NCI-H510A (cell line): ENCODE measurements around the gene ASB15.
"Not testable (repeated sequence)": the region's sequence is repeated elsewhere in the genome, so short reads cannot be mapped to it uniquely, and the experiment has no call there.

ENCODE experiments used
- DNase-seq: peaks from one replicate; lab custom pipeline; 2025; lab: John Stamatoyannopoulos, UW

ASB15 gene

DNA sequence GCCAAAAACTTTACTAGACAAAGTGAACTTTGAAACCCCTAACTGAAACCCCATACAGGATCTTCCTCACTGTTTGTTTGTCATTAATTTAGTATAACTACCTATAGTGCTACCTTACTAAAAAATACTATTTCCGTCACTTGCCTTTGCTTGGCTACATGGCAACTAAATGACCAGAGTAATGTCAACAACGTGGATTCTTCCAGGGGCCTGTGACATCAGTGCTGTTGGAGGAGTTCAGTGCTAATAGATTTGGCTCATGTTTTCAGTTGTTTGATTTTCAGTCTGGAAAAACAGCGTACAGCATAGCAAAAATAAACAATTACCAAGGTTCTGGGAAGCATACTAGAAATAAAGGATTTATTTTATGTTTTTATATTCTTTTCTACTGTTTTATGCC is 3.0 kb upstream of the ASB15 start:
- DNase-seq, result no peak

DNA sequence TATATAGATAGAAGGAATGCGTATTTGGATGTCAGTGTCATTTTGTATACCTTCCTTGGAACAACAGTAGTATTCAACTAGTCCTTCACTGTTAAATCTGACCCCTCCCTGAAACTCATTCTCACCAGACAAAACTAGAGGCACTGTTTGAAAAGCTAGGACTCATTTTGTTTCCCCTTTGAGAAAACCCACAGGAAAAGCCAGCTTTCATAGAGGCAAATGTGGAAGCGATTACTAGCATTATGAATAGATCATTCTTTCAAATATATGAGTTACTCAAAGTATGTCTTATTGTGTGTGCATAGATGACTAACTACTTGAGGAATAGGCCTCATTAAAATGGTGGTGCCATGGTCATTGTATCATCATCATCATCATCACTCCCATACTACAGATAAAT is 1.9 kb upstream of the ASB15 start:
- no peak for DNase-seq

DNA sequence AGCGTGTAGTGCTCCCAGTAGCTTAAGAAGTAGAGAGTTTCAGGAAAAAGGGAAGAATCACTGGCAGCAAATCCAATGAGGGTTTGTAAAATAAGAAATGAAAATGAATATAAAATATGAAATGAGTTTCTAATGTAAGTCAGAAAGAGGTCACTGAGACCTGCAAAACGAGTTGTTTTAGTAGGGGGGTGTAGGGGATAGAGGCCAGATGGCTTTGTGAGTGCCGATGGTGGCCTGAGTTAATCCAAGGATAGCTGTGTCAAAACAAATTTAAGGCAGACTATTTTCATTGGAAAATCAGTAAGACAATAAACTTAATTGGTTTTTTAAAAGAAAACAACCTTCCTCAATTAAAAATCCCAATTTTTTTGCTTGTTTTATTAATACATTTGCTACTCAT is 745 bp upstream of the ASB15 start:
- no peak for DNase-seq

DNA sequence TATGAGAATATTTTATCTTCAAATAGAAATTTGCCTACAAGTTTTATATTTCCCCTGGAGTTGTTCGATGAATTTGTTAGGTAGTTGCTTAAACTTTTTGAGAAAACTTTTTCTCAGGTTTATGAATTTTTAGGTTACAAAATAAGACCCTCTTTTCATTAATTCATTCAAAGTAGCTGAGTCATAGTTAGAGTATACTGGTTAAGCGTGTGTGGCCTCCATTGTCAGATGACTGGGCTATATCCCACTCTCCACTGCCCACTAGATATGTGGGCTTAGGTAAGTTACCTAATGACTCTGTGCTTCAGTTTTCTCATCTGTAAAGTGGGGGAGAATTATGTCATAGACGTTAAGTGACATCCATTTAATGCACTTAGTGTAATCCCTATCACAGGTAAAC is 1.0 kb downstream of the ASB15 start:
- DNase-seq, result no peak

DNA sequence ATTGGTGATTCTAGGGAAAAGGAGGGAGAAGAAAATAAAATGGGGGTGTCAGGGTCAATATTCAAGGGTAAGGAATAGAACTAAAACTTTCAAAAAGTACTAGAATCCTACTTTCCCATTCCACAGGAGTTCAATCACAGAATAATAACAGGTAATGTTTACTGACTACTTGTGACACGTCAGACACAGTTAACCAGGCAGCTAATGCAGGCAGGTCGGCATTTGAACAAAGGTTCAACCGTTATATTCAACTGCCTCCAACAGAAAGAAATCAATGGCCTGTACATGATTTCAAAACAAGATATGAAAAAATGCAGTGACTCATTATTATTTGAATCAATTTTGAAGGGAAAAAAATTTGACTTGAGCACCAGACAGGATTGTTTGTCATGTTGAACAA is 3.1 kb downstream of the ASB15 start:
- DNase-seq, result no peak

GRCh38 chr7:123607423-123607975 is 5.9 kb downstream of the ASB15 start:
- DNase-seq, result no peak

- no peak for DNase-seq
Observed at GRCh38 chr7:123608991-123609882, 7.6 kb downstream of the ASB15 start.

- no peak for DNase-seq
Observed at GRCh38 chr7:123609883-123610239, 8.2 kb downstream of the ASB15 start.

- no peak for DNase-seq
Observed at GRCh38 chr7:123612024-123612423, 10.4 kb downstream of the ASB15 start.

DNA sequence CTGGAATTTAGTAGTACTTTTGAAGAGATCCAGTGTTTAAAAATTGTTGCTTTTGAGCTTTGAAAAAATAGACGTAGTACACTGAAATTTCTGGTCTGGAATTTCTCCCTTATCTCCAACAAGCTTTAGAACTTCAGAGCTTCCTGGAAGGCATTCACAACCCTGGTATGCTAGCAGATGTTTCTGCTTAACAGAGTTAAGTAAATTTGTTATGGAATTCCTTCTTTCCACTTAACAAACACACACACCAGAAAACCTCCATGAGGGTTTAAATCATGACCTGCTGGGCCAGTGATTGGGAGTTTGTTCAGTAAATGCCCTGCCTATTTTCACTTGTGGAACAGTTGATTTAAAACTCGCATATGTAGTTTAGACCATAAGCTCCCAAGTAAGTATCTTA is 13.7 kb downstream of the ASB15 start:
- no peak for DNase-seq

- DNase-seq, result no peak
Observed at GRCh38 chr7:123616223-123616622, 14.6 kb downstream of the ASB15 start.

DNA sequence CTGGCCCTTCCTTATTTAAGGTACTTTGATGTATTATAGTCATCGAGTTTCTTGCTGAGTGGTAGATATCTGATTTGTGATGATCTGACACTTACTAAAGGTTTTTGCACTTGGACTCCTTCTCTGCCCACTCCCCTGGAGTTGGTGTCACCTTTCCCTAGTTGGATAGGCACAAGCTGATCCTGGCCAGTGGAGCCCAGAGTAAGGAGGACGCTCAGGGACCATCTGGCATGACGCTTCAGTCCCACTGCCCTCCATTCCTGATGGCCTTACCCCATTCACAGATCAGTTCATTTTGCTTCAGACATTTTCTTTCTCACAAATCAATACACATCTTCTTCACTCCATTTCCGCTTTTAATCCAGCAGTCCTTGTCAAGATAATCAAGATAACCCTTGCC is 20.1 kb downstream of the ASB15 start:
- no peak for DNase-seq

- peak; percentile 61 for DNase-seq
Observed at GRCh38 chr7:123622660-123623386, 21.2 kb downstream of the ASB15 start.

DNA sequence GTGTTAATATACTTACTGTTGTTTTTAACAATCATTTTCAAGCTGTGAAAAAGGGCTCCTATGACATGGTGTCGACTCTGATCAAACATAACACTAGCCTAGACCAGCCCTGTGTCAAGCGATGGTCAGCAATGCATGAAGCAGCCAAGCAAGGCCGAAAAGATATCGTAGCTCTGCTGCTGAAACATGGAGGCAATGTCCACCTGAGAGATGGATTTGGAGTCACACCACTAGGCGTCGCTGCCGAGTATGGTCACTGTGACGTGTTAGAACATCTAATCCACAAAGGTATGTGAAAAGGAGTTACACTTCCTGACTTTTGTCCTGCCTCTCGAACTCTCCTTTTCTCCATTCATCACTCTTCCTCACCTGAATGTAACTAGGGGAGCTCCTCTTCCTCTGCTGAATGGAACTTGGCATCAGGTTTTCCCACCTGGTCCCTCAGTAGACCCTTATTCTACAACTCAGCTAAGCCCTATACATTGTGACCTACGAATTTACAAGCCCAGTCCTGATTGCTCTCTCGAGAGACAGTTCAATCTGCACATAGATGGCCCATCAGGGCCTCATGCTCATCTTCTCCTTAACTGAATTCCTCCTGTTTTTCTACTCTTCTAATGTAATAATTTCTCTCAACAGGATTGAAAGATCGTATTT is 23.0 kb downstream of the ASB15 start:
- no peak for DNase-seq

DNA sequence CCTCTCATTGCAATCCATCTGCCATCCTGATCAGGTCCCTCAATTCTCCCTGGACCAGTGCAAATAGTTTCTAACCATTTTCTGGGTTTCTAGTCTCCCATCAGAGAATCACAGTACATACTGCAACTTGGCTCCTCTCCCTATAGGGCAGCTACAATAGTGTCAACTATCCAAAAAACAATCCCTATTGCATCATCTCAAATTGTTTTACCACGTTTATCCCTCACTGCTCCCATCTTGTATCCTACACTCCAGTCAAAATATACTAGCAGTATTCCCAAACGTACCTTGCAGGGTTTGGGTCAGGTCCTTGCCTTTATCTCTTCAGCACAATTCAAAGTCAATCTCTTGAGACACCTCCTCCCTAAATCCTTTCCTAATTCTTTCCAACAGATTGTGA is 23.6 kb downstream of the ASB15 start:
- no peak for DNase-seq

DNA sequence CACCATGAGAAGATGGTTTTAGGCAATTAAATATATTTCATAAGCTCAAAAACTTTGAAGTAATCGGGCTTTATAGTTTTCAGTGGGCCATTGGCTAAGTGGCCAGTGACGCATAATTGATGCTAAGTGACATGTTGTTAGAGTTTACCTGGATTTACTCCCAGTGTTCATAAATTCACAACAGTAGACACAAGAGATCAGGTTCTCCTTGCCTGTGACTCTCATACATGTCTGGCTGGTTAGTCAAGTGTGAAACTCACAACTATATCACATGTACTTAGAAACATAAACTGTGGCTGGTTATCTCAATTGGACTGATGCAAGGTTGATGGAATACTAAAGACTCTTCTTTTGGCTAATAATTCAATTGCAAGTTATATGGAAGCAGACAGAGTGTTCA is 26.2 kb downstream of the ASB15 start:
- DNase-seq, result no peak

GRCh38 chr7:123628829-123629228 is 27.2 kb downstream of the ASB15 start:
- DNase-seq, result no peak

DNA sequence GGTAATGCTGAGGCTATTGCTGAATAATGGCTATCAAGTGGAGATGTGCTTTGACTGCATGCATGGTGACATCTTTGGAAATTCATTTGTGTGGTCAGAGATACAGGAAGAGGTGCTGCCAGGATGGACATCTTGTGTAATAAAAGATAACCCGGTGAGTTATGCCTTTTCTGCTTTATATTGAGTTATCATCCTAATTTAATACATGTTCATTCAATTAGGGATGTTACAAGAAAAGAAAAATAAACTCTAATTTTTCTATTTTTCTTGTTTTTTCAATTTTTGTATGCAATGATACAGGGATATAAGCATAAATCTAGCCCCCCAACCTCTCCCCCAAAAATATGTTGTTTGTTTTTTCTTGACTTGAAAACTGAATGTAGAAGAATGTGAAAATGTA is 27.7 kb downstream of the ASB15 start:
- no peak for DNase-seq

DNA sequence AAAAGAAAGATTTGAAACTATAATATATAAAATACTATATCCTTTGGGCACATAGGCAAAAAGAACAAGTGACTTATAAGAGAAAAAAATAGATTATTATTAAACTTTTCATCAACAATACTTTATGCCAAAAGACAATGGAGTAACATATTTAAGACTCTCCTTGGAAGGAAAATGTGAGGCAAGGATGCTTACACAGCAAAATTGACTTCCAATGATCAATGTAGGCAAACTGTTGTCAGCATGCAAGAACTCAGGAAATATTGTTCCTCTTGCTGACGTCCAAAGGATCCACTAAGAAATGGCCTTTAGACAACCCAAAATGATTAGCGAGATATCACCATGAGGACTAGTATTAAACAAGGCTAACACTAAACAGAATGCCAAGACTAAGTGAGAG is 31.2 kb downstream of the ASB15 start:
- DNase-seq, result no peak

GRCh38 chr7:123633553-123633952 is 31.9 kb downstream of the ASB15 start:
- no peak for DNase-seq

DNA sequence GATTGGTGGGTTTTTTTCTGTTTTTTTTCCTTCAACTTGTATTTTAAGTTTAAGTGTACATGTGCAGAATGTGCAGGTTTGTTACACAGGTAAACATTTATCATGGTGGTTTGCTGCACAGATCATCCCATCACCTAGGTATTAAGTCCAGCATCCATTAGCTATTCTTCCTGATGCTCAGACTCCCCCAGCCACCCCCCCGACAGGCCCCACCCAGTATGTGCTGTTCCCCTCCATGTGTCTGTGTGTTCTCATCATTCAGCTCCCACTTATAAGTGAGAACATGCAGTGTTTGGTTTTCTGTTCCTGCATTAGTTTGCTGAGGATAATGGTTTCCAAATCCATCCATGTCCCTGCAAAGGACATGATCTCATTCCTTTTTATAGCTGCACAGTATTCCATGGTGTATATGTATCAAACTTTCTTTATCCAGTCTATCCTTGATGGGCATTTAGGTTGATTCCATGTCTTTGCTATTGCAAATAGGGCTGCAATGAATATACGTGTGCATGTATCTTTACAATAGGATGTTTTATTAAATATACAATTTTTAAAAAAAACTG is 32.5 kb downstream of the ASB15 start:
- not testable (repeated sequence) for DNase-seq
